Panc1 (cell line): ENCODE data around the gene NFKB2. TPM values are rescaled to one million over a fixed set of nuclear protein-coding genes. Genes with fewer than 3 reads are reported as not detected.

Experiments used
- ATAC-seq: fragments of 200-7000 bp; cut with Tn5 transposase; 2 replicates; pipeline ENCODE4 v1.9.1; 2020; ENCODE audit warnings: mild to moderate bottlenecking, moderate library complexity
- BruUV-seq: library from RNA; stranded (reverse); fragments of 400-500 nt; replicated peaks from 2 replicates; lab custom pipeline; 2021; lab: Mats Ljungman, UMichigan
- CTCF ChIA-PET: fragments of 300-600 bp; sonication (Branson Sonifier 250); formaldehyde crosslinking; loops from one replicate; lab custom pipeline; 2022; ENCODE audit warnings: antibody characterized with exemption; lab: Charles Lee
- POLR2A ChIA-PET: fragments of 300-600 bp; sonication (Branson Sonifier 250); formaldehyde crosslinking; loops from one replicate; lab custom pipeline; 2022; ENCODE audit warnings: antibody characterized with exemption; lab: Charles Lee
- DNase-seq: peaks from one replicate; pipeline ENCODE4 v3.0.0-alpha.2; 2010; ENCODE audit warnings: low read depth, low spot score
- H3K27ac ChIP-seq: 2 replicates; pipeline ENCODE4 v1.5.1; 2011; ENCODE audit warnings: mild to moderate bottlenecking, low read length, inconsistent platforms
- H3K27me3 ChIP-seq: fragments of 200-500 bp; sonication (Bioruptor generic); 2 replicates; pipeline ENCODE4 v1.6.0; 2014; ENCODE audit warnings: low read length, inconsistent platforms; ENCODE audit not compliant: control insufficient read depth, insufficient read depth
- H3K36me3 ChIP-seq: fragments of 200-500 bp; sonication (Bioruptor generic); 2 replicates; pipeline ENCODE4 v1.5.1; 2014; ENCODE audit warnings: inconsistent platforms, mild to moderate bottlenecking, low read length, moderate library complexity; ENCODE audit not compliant: control insufficient read depth, insufficient read depth
- H3K4me1 ChIP-seq: 2 replicates; pipeline ENCODE4 v1.5.1; 2011; ENCODE audit warnings: inconsistent platforms, mild to moderate bottlenecking, low read length, moderate library complexity; ENCODE audit not compliant: control insufficient read depth, insufficient read depth
- H3K4me3 ChIP-seq, 2 experiments: 2 replicates each; pipeline ENCODE4 v1.5.1; 2011 to 2012; ENCODE audit warnings: low read depth in 2 of 2, low read length in 2 of 2, mild to moderate bottlenecking in 2 of 2, inconsistent platforms in 1 of 2, moderate library complexity in 1 of 2
- H3K9me3 ChIP-seq: fragments of 200-500 bp; sonication (Bioruptor generic); 2 replicates; pipeline ENCODE4 v1.5.1; 2014; ENCODE audit warnings: low read depth, mild to moderate bottlenecking, inconsistent platforms, low read length, moderate library complexity; ENCODE audit not compliant: control insufficient read depth, insufficient read depth
- POLR2AphosphoS5 ChIP-seq: IDR thresholded peaks from 2 replicates; pipeline ENCODE4 v1.6.1; 2012; ENCODE audit warnings: mild to moderate bottlenecking, low read depth, low read length, moderate library complexity
- SIN3A ChIP-seq: IDR thresholded peaks from 2 replicates; pipeline ENCODE4 v1.6.1; 2012; ENCODE audit warnings: low read depth, mild to moderate bottlenecking, low read length, moderate library complexity, borderline replicate concordance; ENCODE audit not compliant: insufficient read depth
- TCF7L2 ChIP-seq: IDR thresholded peaks from 2 replicates; pipeline ENCODE4 v1.6.1; 2011; ENCODE audit warnings: mild to moderate bottlenecking, low read depth, low read length, inconsistent platforms
- in situ Hi-C: cut with HindIII; loops from 2 replicates; pipeline ENCODE4 v1.10.0; 2016; ENCODE audit warnings: low sequenced_read_pairs, low pct_unique_long_range_greater_than_20kb
- intact Hi-C: fragments of 100-400 bp; cut with micrococcal nuclease; formaldehyde crosslinking; loops from one replicate; pipeline ENCODE4 v1.10.0; 2022; ENCODE audit not compliant: unreplicated experiment
- microRNA-seq: library from miRNA; unstranded; fragments of <30 nt; microRNA quantifications from one replicate; pipeline ENCODE4 v1.1.0, GENCODE V29; 2020; ENCODE audit not compliant: unreplicated experiment
- total RNA-seq: library from RNA; stranded (reverse); gene quantifications from one replicate; pipeline ENCODE4 v1.2.1, GENCODE V29; 2021; ENCODE audit not compliant: unreplicated experiment
- TF ChIP-seq, protein P1 (sequence below): fragments of 450-650 bp; IDR thresholded peaks from 2 replicates; pipeline ENCODE4 v1.5.1; 2017; ENCODE audit warnings: mild to moderate bottlenecking
- TF ChIP-seq, protein P2 (sequence below), 2 experiments: IDR thresholded peaks; 2 replicates each; pipeline ENCODE4 v1.6.1; 2011 to 2012; ENCODE audit warnings: low read depth in 2 of 2, control low read depth in 1 of 2, low read length in 1 of 2, mild to moderate bottlenecking in 1 of 2, moderate library complexity in 1 of 2; ENCODE audit not compliant: insufficient read depth in 1 of 2

The NFKB2 gene
- total RNA-seq, 1 experiment from 2014 or later = 105 TPM

DNA sequence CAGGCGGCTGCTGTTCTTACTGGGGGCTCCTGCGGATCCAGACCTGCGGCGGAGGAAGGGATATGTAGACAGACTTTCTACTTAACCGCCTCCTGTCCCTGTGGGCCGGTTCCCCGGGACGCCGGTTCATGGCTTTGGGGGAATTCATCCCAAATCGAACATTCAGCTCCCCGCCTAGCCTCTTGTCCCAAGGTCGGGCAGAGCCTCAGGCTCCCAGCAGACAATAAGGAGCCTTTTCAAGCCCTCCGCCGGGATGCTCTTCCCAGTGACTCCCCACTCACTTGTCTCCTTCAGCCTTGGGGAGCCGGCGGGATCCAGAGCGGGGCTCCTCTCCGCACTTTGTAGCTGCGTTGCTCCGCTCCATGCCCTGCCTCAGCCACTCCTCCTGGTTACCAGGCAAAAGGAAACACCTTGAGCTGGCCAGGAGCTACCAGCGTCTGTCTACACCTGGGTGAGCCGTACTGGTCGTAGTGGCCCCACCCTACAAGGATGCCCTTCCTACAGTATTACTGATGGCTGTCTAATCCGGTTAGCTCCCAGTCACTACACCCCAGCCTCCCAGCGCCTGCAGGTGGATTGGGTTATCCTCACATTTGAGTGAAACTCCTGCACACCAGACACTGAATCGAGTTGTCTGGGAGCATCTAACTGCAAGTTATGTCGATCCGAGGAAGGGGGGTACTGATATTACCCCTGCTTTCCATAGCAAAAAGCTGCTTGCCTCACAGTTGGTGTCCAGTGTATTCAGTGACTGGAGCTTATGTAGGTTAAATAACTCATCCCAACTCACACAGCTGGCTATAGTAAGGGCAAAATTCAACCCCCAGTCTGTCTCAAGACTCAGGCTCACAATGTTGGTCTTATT is 55.8 kb downstream of the NFKB2 start, which contains the start of gene C10orf95:
TSS of gene C10orf95 (minus strand) at position 439 of the 865 bp plus-strand sequence. CDS start 450 bp downstream, outside the sequence.
- ATAC-seq = no peak
- no peaks in the 10 kb centered on the region for H3K27me3 ChIP-seq
- ChIA-PET POLR2A (interaction anchor here (0.5 to 0.7 kb wide), 3 partner anchors 9 to 171 kb away, joined by 5 to 7 read pairs (median 6); no protein-coding TSS in a partner anchor), CTCF (interaction anchor here (0.5 kb wide), 1 partner anchor 19 kb away, joined by 3 read pairs; no protein-coding TSS in a partner anchor)
- H3K36me3 ChIP-seq = peaks cover 11% of the 10 kb centered on the region; the same call in 1 of the 2 replicates
- in situ Hi-C loops (no loop called here), intact Hi-C loops (no loop called here)
- H3K4me1 ChIP-seq = peaks cover 14% of the 10 kb centered on the region; the same call in 1 of the 2 replicates
- no peaks in the 10 kb centered on the region for H3K9me3 ChIP-seq
- H3K4me3 ChIP-seq = peak within 1 kb of the TSS; percentile 69 to 94
- no peak for DNase-seq
- TF ChIP-seq SIN3A (no peak), POLR2AphosphoS5 (no peak), TCF7L2 (no peak)
- TF ChIP-seq, protein P1, sequence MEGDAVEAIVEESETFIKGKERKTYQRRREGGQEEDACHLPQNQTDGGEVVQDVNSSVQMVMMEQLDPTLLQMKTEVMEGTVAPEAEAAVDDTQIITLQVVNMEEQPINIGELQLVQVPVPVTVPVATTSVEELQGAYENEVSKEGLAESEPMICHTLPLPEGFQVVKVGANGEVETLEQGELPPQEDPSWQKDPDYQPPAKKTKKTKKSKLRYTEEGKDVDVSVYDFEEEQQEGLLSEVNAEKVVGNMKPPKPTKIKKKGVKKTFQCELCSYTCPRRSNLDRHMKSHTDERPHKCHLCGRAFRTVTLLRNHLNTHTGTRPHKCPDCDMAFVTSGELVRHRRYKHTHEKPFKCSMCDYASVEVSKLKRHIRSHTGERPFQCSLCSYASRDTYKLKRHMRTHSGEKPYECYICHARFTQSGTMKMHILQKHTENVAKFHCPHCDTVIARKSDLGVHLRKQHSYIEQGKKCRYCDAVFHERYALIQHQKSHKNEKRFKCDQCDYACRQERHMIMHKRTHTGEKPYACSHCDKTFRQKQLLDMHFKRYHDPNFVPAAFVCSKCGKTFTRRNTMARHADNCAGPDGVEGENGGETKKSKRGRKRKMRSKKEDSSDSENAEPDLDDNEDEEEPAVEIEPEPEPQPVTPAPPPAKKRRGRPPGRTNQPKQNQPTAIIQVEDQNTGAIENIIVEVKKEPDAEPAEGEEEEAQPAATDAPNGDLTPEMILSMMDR = no peak
- TF ChIP-seq, protein P2, sequence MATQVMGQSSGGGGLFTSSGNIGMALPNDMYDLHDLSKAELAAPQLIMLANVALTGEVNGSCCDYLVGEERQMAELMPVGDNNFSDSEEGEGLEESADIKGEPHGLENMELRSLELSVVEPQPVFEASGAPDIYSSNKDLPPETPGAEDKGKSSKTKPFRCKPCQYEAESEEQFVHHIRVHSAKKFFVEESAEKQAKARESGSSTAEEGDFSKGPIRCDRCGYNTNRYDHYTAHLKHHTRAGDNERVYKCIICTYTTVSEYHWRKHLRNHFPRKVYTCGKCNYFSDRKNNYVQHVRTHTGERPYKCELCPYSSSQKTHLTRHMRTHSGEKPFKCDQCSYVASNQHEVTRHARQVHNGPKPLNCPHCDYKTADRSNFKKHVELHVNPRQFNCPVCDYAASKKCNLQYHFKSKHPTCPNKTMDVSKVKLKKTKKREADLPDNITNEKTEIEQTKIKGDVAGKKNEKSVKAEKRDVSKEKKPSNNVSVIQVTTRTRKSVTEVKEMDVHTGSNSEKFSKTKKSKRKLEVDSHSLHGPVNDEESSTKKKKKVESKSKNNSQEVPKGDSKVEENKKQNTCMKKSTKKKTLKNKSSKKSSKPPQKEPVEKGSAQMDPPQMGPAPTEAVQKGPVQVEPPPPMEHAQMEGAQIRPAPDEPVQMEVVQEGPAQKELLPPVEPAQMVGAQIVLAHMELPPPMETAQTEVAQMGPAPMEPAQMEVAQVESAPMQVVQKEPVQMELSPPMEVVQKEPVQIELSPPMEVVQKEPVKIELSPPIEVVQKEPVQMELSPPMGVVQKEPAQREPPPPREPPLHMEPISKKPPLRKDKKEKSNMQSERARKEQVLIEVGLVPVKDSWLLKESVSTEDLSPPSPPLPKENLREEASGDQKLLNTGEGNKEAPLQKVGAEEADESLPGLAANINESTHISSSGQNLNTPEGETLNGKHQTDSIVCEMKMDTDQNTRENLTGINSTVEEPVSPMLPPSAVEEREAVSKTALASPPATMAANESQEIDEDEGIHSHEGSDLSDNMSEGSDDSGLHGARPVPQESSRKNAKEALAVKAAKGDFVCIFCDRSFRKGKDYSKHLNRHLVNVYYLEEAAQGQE (IDR thresholded peaks at IDR 0.05; ENCODE audit: insufficient read depth in 1 of 2, low read depth in 2 of 2, low read length in 1 of 2) = no peak
- H3K27ac ChIP-seq = peak within 1 kb of the TSS; percentile 60
- no TSS peak for BruUV-seq

Small RNAs within 50 kb of the gene (microRNA-seq; reads per million reads assigned to microRNA genes)
- gene MIR146B = 327 reads per million, percentile 69 among the genes with 10 or more reads in this experiment

Other genes with a start within 250 kb of the NFKB2 start
- gene NOLC1, start 243.3 kb upstream of the NFKB2 start, total RNA-seq = 182 TPM
- 1.2 TPM for gene ELOVL3, start 169.4 kb upstream of the NFKB2 start, total RNA-seq
- gene PITX3, start 154.2 kb upstream of the NFKB2 start, total RNA-seq = 0.49 TPM
- 65.0 TPM for gene GBF1, start 150.2 kb upstream of the NFKB2 start, total RNA-seq
- gene PSD, start 23.1 kb downstream of the NFKB2 start, total RNA-seq = 2.4 TPM
- 7.9 TPM for gene FBXL15, start 25.1 kb downstream of the NFKB2 start, total RNA-seq
- gene CUEDC2, start 36.9 kb downstream of the NFKB2 start, total RNA-seq = 79.3 TPM
- gene C10orf95, start 55.8 kb downstream of the NFKB2 start, total RNA-seq = 0.21 TPM
- gene ACTR1A, start 107.0 kb downstream of the NFKB2 start, total RNA-seq = 147 TPM
- gene SUFU, start 108.3 kb downstream of the NFKB2 start, total RNA-seq = 9.5 TPM
- 54.4 TPM for gene TRIM8, start 248.8 kb downstream of the NFKB2 start, total RNA-seq